ENCODE measurements around the gene ZBTB49. TPM values are rescaled to one million over a fixed set of nuclear protein-coding genes. Genes with fewer than 3 reads are reported as not detected.

ZBTB49 gene
- total RNA-seq, 2 experiments from 2014 or later, result 4.8 to 6.3 TPM

DNA sequence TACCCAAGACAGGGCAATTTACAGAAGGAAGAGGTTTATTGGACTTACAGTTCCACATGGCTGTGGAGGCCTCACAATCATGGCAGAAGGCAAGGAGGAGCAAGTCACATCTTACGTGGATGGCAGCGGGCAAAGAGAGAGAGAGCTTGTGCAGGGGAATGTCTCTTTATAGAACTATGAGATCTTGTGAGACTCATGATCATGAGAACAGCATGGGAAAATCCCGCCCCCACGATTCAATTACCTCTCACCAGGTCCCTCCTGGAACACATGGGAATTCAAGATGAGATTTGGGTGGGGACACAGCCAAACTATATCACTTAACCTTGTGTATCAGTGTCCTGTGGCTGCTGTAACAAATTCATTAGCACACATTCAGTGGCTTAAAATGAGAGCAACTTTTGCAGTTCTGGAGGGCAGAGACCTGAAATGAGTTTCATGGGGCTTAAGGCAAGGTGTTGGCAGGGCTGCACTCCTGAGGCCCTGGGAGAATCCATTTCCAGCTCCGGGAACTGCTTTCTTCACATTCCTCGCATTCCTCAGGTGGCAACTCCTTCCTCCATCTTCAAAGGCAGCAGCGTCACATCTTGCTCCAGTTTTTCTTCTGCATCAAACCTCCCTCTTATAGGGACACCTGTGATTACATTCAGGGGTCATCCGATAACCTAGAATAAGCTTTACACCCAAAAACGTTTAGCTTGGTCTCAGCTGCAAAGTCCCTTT lies 74.6 kb downstream of the ZBTB49 start:
- H3K4me1 Mint-ChIP-seq (ENCODE audit: low read depth), result peaks cover 2% of the 10 kb centered on the region
- CTCF ChIA-PET, result interaction anchor here (1.4 kb wide), 1 partner anchor 20 kb away, joined by 5 read pairs; no protein-coding TSS in a partner anchor
- DNase-seq (no peak), ATAC-seq (no peak)
- H3K27me3 Mint-ChIP-seq, result no peaks in the 10 kb centered on the region
- TF ChIP-seq, protein P1, sequence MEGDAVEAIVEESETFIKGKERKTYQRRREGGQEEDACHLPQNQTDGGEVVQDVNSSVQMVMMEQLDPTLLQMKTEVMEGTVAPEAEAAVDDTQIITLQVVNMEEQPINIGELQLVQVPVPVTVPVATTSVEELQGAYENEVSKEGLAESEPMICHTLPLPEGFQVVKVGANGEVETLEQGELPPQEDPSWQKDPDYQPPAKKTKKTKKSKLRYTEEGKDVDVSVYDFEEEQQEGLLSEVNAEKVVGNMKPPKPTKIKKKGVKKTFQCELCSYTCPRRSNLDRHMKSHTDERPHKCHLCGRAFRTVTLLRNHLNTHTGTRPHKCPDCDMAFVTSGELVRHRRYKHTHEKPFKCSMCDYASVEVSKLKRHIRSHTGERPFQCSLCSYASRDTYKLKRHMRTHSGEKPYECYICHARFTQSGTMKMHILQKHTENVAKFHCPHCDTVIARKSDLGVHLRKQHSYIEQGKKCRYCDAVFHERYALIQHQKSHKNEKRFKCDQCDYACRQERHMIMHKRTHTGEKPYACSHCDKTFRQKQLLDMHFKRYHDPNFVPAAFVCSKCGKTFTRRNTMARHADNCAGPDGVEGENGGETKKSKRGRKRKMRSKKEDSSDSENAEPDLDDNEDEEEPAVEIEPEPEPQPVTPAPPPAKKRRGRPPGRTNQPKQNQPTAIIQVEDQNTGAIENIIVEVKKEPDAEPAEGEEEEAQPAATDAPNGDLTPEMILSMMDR (IDR thresholded peaks at IDR 0.05), result no peak
- no peaks in the 10 kb centered on the region for H3K36me3 Mint-ChIP-seq (ENCODE audit: low read depth)
- no peak overlapping the region for H3K27ac Mint-ChIP-seq
- POLR2A ChIA-PET, result no interaction called here
- intact Hi-C loops (cut with micrococcal nuclease), result no loop called here
- no peak overlapping the region for H3K4me3 Mint-ChIP-seq
- H3K9me3 Mint-ChIP-seq, result peaks cover 9% of the 10 kb centered on the region

DNA sequence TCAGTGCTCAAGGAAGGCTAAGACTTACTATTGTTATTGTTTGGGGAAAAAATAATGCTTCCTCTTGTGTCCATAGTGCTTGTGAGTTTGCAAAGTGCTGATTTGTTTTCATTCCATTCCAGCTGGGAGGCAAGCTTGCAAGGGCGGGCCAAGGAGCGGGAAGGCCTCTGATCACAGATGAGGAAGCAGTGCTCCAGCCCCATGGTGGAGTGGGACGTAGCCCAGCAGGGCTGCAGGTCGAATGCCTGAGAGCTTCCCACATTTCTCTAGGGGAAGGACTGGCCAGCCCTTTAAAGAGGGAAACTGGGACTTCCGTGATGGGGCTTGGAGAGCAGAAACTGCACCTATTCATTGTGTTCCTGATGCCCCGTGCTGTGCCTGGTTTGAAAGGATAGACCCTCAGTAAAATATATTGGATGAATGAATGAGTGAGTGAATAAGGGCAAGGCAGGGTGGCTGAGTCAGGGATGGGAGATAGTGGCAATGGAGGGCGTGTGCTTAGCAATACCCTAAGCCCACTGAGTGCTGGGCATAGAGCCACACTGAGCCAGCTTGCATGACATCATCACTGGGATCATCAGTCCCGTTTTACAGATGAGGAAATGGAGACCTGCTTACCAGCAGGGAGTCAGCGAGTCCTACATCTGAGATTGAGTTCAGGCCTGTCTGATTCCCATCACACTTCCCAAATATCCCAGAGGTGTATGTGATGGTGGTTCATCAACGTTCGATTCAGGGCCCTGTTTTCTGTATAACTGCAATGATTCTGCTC lies 78.9 kb downstream of the ZBTB49 start:
- no peaks in the 10 kb centered on the region for H3K27me3 Mint-ChIP-seq
- POLR2A ChIA-PET, result no interaction called here
- CTCF ChIA-PET, result no interaction called here
- no peaks in the 10 kb centered on the region for H3K36me3 Mint-ChIP-seq (ENCODE audit: low read depth)
- no peak overlapping the region for H3K4me3 Mint-ChIP-seq
- TF ChIP-seq, protein P1 (IDR thresholded peaks at IDR 0.05), result no peak
- H3K27ac Mint-ChIP-seq, result no peak overlapping the region
- DNase-seq (no peak), ATAC-seq (no peak)
- peaks cover 9% of the 10 kb centered on the region for H3K9me3 Mint-ChIP-seq
- intact Hi-C loops (cut with micrococcal nuclease), result no loop called here
- H3K4me1 Mint-ChIP-seq (ENCODE audit: low read depth), result no peaks in the 10 kb centered on the region

Other genes with a start within 250 kb of the ZBTB49 start
- gene OTOP1, start 63.3 kb upstream of the ZBTB49 start, total RNA-seq, result not detected
- gene TMEM128, start 42.0 kb upstream of the ZBTB49 start, total RNA-seq, result 10 to 100 TPM; 19.4 to 20.6 TPM
- 10 to 100 TPM; 69.4 to 78.4 TPM for gene LYAR, start 97 bp upstream of the ZBTB49 start, total RNA-seq
- 1 to 10 TPM; 5.6 to 6.6 TPM for gene NSG1, start 96.9 kb downstream of the ZBTB49 start, total RNA-seq